Retina (tissue), 1 donor: ENCODE results near the gene SCGB1D4.

ENCODE experiments used
- DNase-seq: peaks from one replicate; pipeline ENCODE4 v3.0.0-alpha.2; 2016

SCGB1D4 gene

DNA sequence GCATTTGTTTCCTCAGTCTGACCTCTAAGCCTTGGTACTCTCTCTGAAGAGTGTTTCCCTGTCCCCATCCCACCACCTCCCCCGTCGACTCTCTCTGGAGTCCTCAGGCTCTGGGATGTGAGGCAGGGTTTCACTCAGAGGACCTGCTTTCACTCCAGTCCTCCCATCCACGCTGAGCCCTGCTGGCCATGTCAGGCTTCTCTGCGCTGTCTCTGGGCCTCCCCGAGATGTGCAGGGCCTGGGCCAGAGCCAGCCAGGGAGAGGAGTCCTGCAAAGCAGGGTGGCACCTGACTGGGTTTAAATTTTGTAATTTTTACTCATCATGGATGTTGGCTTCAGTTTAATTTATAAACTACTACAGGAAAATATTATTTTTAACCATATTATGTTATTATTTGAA, 25.6 kb downstream of the SCGB1D4 start:
- no peak for DNase-seq

- DNase-seq, result no peak
Observed at GRCh38 chr11:62269654-62270278, 29.1 kb downstream of the SCGB1D4 start, which contains the start of gene SCGB2A2. SCGB2A2 (plus strand) TSS chr11:62270158; CDS start chr11:62270217, 59 bp downstream.

GRCh38 chr11:62267576-62267975, 31.3 kb downstream of the SCGB1D4 start:
- no peak for DNase-seq

DNA sequence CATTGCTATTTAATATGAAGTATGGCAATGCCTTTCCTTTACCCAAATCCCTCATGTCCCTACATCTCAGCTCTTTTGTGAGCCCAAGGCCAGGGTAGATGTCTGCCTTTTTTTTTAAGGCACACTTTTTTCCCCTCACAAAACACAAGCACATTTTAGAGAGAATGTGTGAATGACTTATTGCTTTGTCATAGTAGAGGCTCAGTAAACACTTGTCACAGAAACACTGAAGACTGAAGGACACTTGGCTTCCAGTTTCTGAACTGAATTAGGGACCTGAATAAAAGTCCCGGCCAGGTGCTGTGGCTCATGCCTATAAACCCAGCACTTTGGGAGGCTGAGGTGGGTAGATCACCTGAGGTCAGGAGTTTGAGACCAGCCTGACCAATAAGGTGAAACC, 31.8 kb downstream of the SCGB1D4 start:
- DNase-seq, result no peak

- DNase-seq, result no peak
Observed at GRCh38 chr11:62266558-62266957, 32.3 kb downstream of the SCGB1D4 start.

DNA sequence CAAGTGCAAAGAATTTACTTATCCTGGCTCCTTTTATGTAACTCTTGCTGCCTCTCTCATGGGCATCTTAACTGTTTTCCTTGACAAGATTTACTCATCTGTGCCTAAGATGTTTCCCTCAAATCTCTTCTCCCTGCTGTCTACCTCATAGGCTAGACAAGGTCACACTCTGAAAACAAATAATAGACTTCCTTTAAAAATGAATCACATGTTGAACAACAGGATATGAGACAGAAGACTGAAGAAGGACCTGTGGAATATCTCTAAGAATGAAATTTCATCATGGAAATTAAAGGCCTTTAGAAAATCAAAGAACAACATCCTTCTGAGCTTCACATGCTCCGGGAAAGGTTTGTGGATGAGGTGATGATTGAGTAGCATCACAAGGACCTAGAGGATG, 34.9 kb downstream of the SCGB1D4 start:
- DNase-seq, result no peak

DNA sequence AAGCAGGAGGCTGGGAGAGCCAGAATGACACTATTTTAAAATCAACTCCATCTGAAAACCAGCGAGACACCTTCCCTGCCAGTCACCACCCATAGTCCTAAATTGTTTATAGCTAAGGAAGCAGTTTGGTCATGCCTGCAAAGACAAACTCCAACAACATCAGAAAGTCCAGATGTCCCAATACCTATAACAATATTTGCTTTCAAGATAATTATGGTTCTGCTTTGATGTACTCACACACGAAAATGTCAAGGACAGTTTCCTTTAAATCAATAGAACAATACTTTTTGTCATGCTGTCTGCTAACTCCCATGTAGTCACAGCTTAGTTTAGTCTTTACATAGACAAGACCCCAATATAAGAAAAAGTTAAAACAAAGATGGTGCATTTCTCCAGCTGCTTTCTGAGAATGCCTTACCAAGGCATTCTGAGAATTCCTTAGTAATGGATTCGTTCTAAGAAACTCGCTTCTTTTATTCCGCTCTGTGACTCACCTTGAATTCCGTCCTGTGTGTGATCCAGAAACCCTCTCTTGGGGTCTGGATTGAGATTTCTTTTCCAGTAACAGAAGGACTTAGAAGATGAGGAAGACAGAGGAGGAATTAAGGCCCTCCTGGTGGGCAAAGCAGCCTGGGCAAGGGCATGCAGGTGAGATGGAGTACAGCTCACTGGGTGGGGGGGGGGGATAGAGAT, 38.5 kb downstream of the SCGB1D4 start:
- DNase-seq, result no peak

DNA sequence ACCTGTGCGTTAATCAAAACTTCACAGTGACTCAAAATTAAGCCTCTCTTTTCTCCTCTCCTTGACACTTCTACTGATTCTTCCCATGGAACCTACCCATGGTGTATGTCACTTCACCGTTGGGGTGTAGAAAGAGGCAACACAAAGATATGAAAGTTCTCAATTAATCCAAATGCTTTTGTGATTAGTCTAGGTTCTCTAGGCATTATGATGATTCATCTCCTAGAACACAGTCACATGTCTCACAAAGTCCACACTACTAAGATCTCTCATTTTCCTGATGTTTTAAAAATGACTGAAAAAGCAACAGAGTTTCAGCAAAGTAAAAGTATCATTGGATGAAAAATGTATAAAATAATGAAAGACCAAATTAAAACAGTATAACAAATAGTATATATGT, 42.6 kb downstream of the SCGB1D4 start:
- DNase-seq, result no peak

- DNase-seq, result no peak
Observed at GRCh38 chr11:62253999-62254542, 44.8 kb downstream of the SCGB1D4 start.

DNA sequence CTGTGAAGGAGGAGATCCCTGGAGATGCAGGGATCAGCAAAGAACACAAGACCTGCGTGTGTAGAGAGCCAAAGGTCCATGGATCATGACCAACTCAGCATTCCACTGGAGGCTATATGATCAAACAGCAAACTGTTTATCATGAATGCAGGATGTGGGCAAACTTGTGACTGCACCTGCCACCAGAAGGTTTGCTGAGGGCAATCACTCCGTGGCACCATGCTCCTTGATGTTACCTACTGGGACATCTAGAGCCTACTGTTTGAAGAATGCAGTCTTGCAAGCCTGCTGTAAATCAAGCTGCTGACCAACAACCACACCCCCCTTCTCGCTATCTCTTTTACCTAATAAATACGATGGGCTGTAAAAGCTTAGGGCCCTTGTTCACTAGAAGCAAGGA, 47.2 kb downstream of the SCGB1D4 start:
- no peak for DNase-seq
